ENCODE data around the gene TUBE1.
"Not testable (repeated sequence)": the region's sequence is repeated elsewhere in the genome, so short reads cannot be mapped to it uniquely, and the experiment has no call there.

The TUBE1 gene

GRCh38 chr6:112054001-112054400 is 33.3 kb downstream of the TUBE1 start, which contains the start of gene CCN6 (continued):
- no peak for TF ChIP-seq PPARA (CRISPR knock-in tag; IDR thresholded peaks at IDR 0.05; ENCODE audit: borderline replicate concordance)
- no peak for TF ChIP-seq ZFP3 (CRISPR knock-in tag; IDR thresholded peaks at IDR 0.05)
- no peak for TF ChIP-seq ISL1 (CRISPR knock-in tag; IDR thresholded peaks at IDR 0.05)
- TF ChIP-seq CSDC2 (CRISPR knock-in tag; IDR thresholded peaks at IDR 0.05), result no peak
- no peak for TF ChIP-seq ZNF8 (CRISPR knock-in tag; IDR thresholded peaks at IDR 0.05)

GRCh38 chr6:112051251-112051740 is 36.0 kb downstream of the TUBE1 start:
- not testable (repeated sequence) for ATAC-seq

- ATAC-seq, result no peak
- no peak for TF ChIP-seq ZNF8 (CRISPR knock-in tag; IDR thresholded peaks at IDR 0.05)
- TF ChIP-seq ARNTL (CRISPR knock-in tag; IDR thresholded peaks at IDR 0.05; ENCODE audit: borderline replicate concordance, low read depth), result no peak
- TF ChIP-seq TSHZ2 (CRISPR knock-in tag; IDR thresholded peaks at IDR 0.05), result no peak
- no peak for TF ChIP-seq TOX (CRISPR knock-in tag; IDR thresholded peaks at IDR 0.05; ENCODE audit: borderline replicate concordance)
- TF ChIP-seq PPARA (CRISPR knock-in tag; IDR thresholded peaks at IDR 0.05; ENCODE audit: borderline replicate concordance), result no peak
- TF ChIP-seq TCF4 (CRISPR knock-in tag; IDR thresholded peaks at IDR 0.05; ENCODE audit: borderline replicate concordance), result no peak
- TF ChIP-seq OSR1 (CRISPR knock-in tag; IDR thresholded peaks at IDR 0.05), result no peak
- TF ChIP-seq ISL1 (CRISPR knock-in tag; IDR thresholded peaks at IDR 0.05), result no peak
Measured at GRCh38 chr6:112050429-112050828, 36.9 kb downstream of the TUBE1 start.

- TF ChIP-seq CSRNP3 (CRISPR knock-in tag; IDR thresholded peaks at IDR 0.05) (no peak), OSR1 (CRISPR knock-in tag; IDR thresholded peaks at IDR 0.05) (no peak), ZNF70 (CRISPR knock-in tag; IDR thresholded peaks at IDR 0.05) (no peak), ZFP30 (CRISPR knock-in tag; IDR thresholded peaks at IDR 0.05) (no peak), ZNF8 (CRISPR knock-in tag; IDR thresholded peaks at IDR 0.05) (no peak), ZFP3 (CRISPR knock-in tag; IDR thresholded peaks at IDR 0.05) (no peak), GLIS3 (CRISPR knock-in tag; IDR thresholded peaks at IDR 0.05) (no peak), CSDC2 (CRISPR knock-in tag; IDR thresholded peaks at IDR 0.05) (no peak), SNAI2 (CRISPR knock-in tag; IDR thresholded peaks at IDR 0.05) (no peak), RARB (CRISPR knock-in tag; IDR thresholded peaks at IDR 0.05) (no peak), BACH2 (CRISPR knock-in tag; IDR thresholded peaks at IDR 0.05; ENCODE audit: borderline replicate concordance) (no peak), CREB5 (CRISPR knock-in tag; IDR thresholded peaks at IDR 0.05; ENCODE audit: low read depth) (no peak), ARNTL (CRISPR knock-in tag; IDR thresholded peaks at IDR 0.05; ENCODE audit: borderline replicate concordance, low read depth) (no peak), TSHZ2 (CRISPR knock-in tag; IDR thresholded peaks at IDR 0.05) (no peak), TCF4 (CRISPR knock-in tag; IDR thresholded peaks at IDR 0.05; ENCODE audit: borderline replicate concordance) (no peak), ESRRG (CRISPR knock-in tag; IDR thresholded peaks at IDR 0.05) (no peak), POU6F1 (CRISPR knock-in tag; IDR thresholded peaks at IDR 0.05; ENCODE audit: borderline replicate concordance, low read depth) (no peak), PATZ1 (CRISPR knock-in tag; IDR thresholded peaks at IDR 0.05; ENCODE audit: borderline replicate concordance) (no peak), ZNF565 (CRISPR knock-in tag; conservative IDR thresholded peaks at IDR 0.05; ENCODE audit: low read depth) (no peak), TOX (CRISPR knock-in tag; IDR thresholded peaks at IDR 0.05; ENCODE audit: borderline replicate concordance) (no peak)
- no peak for ATAC-seq
Measured at GRCh38 chr6:112049996-112050395, 37.3 kb downstream of the TUBE1 start.

Data from SK-N-SH treated with all-trans-retinoic acid at 6 μM for 48 hours (cell line).